ENCODE results near the gene DDX23.

- TF ChIP-seq CTCF (IDR thresholded peaks at IDR 0.05; ENCODE audit: poor library complexity) (no peak), EZH2 (IDR thresholded peaks at IDR 0.05; ENCODE audit: borderline replicate concordance) (no peak), EZH2phosphoT487 (IDR thresholded peaks at IDR 0.05; ENCODE audit: low read depth, severe bottlenecking, unreplicated experiment) (no peak)
Observed at GRCh38 chr12:48882972-48883304, 31.0 kb upstream of the DDX23 start.
